A549 (cell line): ENCODE results near the gene TNS2. TPM values are rescaled to one million over a fixed set of nuclear protein-coding genes. Genes with fewer than 3 reads are reported as not detected.
A peak's percentile ranks its signal among the peaks of the same experiment; 100 is the strongest.

ENCODE experiments used
- ATAC-seq, 2 experiments: fragments of 200-7000 bp in 1 of 2; fragments of >200 bp in 1 of 2; cut with Nextera tagmentation in 1 of 2; cut with Tn5 transposase in 1 of 2; 3 replicates each; pipeline versions ENCODE4 v1.8.0 to v1.9.1; 2018 to 2020; ENCODE audit warnings: mild to moderate bottlenecking in 1 of 2, moderate library complexity in 1 of 2
- CTCF ChIA-PET: fragments of 300-600 bp; sonication (Branson Sonifier 250); formaldehyde crosslinking; extraction: SDS; loops from one replicate; lab custom pipeline; 2021; ENCODE audit warnings: antibody characterized with exemption, inconsistent platforms; lab: Yijun Ruan, JAX
- POLR2A ChIA-PET: fragments of 350-600 bp; formaldehyde crosslinking; extraction: SDS; loops from one replicate; lab custom pipeline; 2021; ENCODE audit warnings: antibody characterized with exemption, inconsistent platforms; lab: Yijun Ruan, JAX
- DNase-seq, 2 experiments: peaks; one replicate each; pipeline versions ENCODE4 v3.0.0 to v3.0.0-alpha.2; 2011 to 2016; ENCODE audit warnings: low read depth in 1 of 2, low spot score in 1 of 2
- FAIRE-seq: peaks from 2 replicates; lab custom pipeline; 2011; peaks lifted over from hg19 to GRCh38; lab: Jason Lieb, UNC
- H3K27ac ChIP-seq, 2 experiments: fragments of >200 bp; sonication (Bioruptor Twin); formaldehyde crosslinking; 3 replicates each; pipeline ENCODE4 v1.5.1; 2016 to 2017
- H3K4me1 ChIP-seq: fragments of >200 bp; sonication (Bioruptor Twin); formaldehyde crosslinking; 3 replicates; pipeline ENCODE4 v1.6.1; 2016
- H3K4me2 ChIP-seq: fragments of >200 bp; sonication (Bioruptor Twin); formaldehyde crosslinking; 3 replicates; pipeline ENCODE4 v1.6.1; 2016
- H3K4me3 ChIP-seq: fragments of >200 bp; sonication (Bioruptor Twin); formaldehyde crosslinking; 3 replicates; pipeline ENCODE4 v1.5.1; 2016
- H3K9me3 ChIP-seq: fragments of >200 bp; sonication (Bioruptor Twin); formaldehyde crosslinking; 3 replicates; pipeline ENCODE4 v1.6.1; 2016
- BHLHE40 ChIP-seq: IDR thresholded peaks from 2 replicates; pipeline ENCODE4 v1.6.1; 2012; ENCODE audit warnings: low read depth, low read length, inconsistent platforms
- CEBPB ChIP-seq, 2 experiments: fragments of >200 bp in 1 of 2; sonication (Bioruptor Twin) in 1 of 2; formaldehyde crosslinking in 1 of 2; IDR thresholded peaks; 2 replicates each; pipeline ENCODE4 v1.6.1; 2012 to 2016
- EHF ChIP-seq: fragments of 250-450 bp; sonication (Bioruptor Pico); IDR thresholded peaks from 2 replicates; pipeline ENCODE4 v1.5.0; 2020; ENCODE audit warnings: mild to moderate bottlenecking
- EHMT2 ChIP-seq: fragments of 200-600 bp; sonication (generic); IDR thresholded peaks from 2 replicates; pipeline ENCODE4 v1.6.1; 2016; ENCODE audit warnings: antibody characterized with exemption, low read depth, mild to moderate bottlenecking, moderate library complexity
- FOSB ChIP-seq: fragments of 250-450 bp; sonication (Bioruptor Pico); IDR thresholded peaks from 2 replicates; pipeline ENCODE4 v1.5.0; 2020; ENCODE audit warnings: mild to moderate bottlenecking, moderate library complexity
- GATA3 ChIP-seq: IDR thresholded peaks from 2 replicates; pipeline ENCODE4 v1.6.1; 2012; ENCODE audit warnings: borderline replicate concordance
- HOXA7 ChIP-seq: fragments of 250-450 bp; sonication (Bioruptor Pico); IDR thresholded peaks from 2 replicates; pipeline ENCODE4 v1.5.0; 2020; ENCODE audit warnings: mild to moderate bottlenecking, moderate library complexity
- JUN ChIP-seq, 2 experiments: fragments of >200 bp; sonication (Bioruptor Twin); formaldehyde crosslinking; IDR thresholded peaks; 2 replicates in 1 of 2; 3 replicates in 1 of 2; pipeline ENCODE4 v1.6.1; 2016 to 2017
- JUNB ChIP-seq: fragments of >200 bp; sonication (Bioruptor Twin); formaldehyde crosslinking; IDR thresholded peaks from 2 replicates; pipeline ENCODE4 v1.6.1; 2016
- KDM1A ChIP-seq: fragments of 200-600 bp; sonication (generic); IDR thresholded peaks from 2 replicates; pipeline ENCODE4 v1.6.1; 2016; ENCODE audit warnings: low read depth, mild to moderate bottlenecking
- KDM5A ChIP-seq: fragments of 200-600 bp; sonication (generic); IDR thresholded peaks from 2 replicates; pipeline ENCODE4 v1.6.1; 2016; ENCODE audit warnings: antibody characterized with exemption, mild to moderate bottlenecking
- MYC ChIP-seq: IDR thresholded peaks from 2 replicates; pipeline ENCODE4 v1.6.1; 2012; ENCODE audit warnings: mild to moderate bottlenecking, inconsistent platforms, low read length, improper control_type of control experiment, borderline replicate concordance
- POLR2A ChIP-seq: IDR thresholded peaks from 2 replicates; pipeline ENCODE4 v1.6.1; 2012; ENCODE audit warnings: mild to moderate bottlenecking, low read length
- POLR2AphosphoS2 ChIP-seq: conservative IDR thresholded peaks from 2 replicates; pipeline ENCODE4 v1.6.1; 2012; ENCODE audit warnings: low read length, improper control_type of control experiment, inconsistent platforms
- RNF2 ChIP-seq: fragments of 200-600 bp; sonication (generic); IDR thresholded peaks from 2 replicates; pipeline ENCODE4 v1.6.1; 2016; ENCODE audit warnings: low read depth, mild to moderate bottlenecking, antibody characterized with exemption, moderate library complexity, borderline replicate concordance
- SMC3 ChIP-seq: fragments of >200 bp; sonication (Bioruptor Twin); formaldehyde crosslinking; IDR thresholded peaks from 3 replicates; pipeline ENCODE4 v1.6.1; 2018; ENCODE audit warnings: inconsistent platforms
- TFCP2L1 ChIP-seq: fragments of 250-450 bp; sonication (Bioruptor Pico); IDR thresholded peaks from 2 replicates; pipeline ENCODE4 v1.5.0; 2021; ENCODE audit warnings: mild to moderate bottlenecking
- TP53 ChIP-seq: fragments of 250-450 bp; sonication (Bioruptor Pico); IDR thresholded peaks from 2 replicates; pipeline ENCODE4 v1.5.0; 2021; ENCODE audit warnings: mild to moderate bottlenecking, moderate library complexity
- ZFP36 ChIP-seq: fragments of 450-650 bp; IDR thresholded peaks from 2 replicates; pipeline ENCODE4 v1.6.1; 2014; ENCODE audit warnings: borderline replicate concordance; ENCODE audit not compliant: partially characterized antibody
- ZNF302 ChIP-seq: fragments of 250-450 bp; sonication (Bioruptor Pico); IDR thresholded peaks from 2 replicates; pipeline ENCODE4 v1.9.0; 2021; ENCODE audit warnings: inconsistent platforms, mild to moderate bottlenecking, moderate library complexity
- WGBS: methylation state at CpG from one replicate; pipeline ENCODE4 v1.1.6; 2017; ENCODE audit errors: missing lambda C conversion rate; 5-methylcytosine and 5-hydroxymethylcytosine counted together
- polyA plus RNA-seq, 4 experiments: library from polyadenylated mRNA; depleted of rRNA in 3 of 4; stranded (reverse); fragments of >200 nt; fragmentation: RNase III in 1 of 4; extraction: RNeasy Plus Mini Kit Qiagen cat#74134 plus additional on column Dnase treatment in 1 of 4; gene quantifications; 2 replicates in 3 of 4; 3 replicates in 1 of 4; pipeline ENCODE4 v1.2.3, GENCODE V29; 2011 to 2017
- TF ChIP-seq, protein P1 (sequence below): IDR thresholded peaks from 2 replicates; pipeline ENCODE4 v1.6.1; 2012
- TF ChIP-seq, protein P2 (sequence below): fragments of 250-450 bp; sonication (Bioruptor Pico); IDR thresholded peaks from 2 replicates; pipeline ENCODE4 v1.5.0; 2021; ENCODE audit warnings: mild to moderate bottlenecking, moderate library complexity, borderline replicate concordance
- TF ChIP-seq, protein P3 (sequence below): fragments of >200 bp; sonication (Bioruptor Twin); formaldehyde crosslinking; IDR thresholded peaks from 3 replicates; pipeline ENCODE4 v1.6.1; 2016
- TF ChIP-seq, protein P4 (sequence below): fragments of >200 bp; sonication (Bioruptor Twin); formaldehyde crosslinking; IDR thresholded peaks from 2 replicates; pipeline ENCODE4 v1.6.1; 2016
- TF ChIP-seq, protein P5 (sequence below): IDR thresholded peaks from 2 replicates; pipeline ENCODE4 v1.6.1; 2012

TNS2 gene
- polyA plus RNA-seq, 2 of the 4 experiments (the other 2 are of a cell fraction), result 11.5 to 15.3 TPM

- ChIA-PET POLR2A (no interaction called here), CTCF (interaction anchor here (0.9 to 45.5 kb wide), 8 partner anchors 9 to 160 kb away, joined by 3 to 1424 read pairs (median 4); partner anchors contain the start of genes IGFBP6, SOAT2 and SPRYD3)
- no peak for DNase-seq
- peak overlapping the region; percentile 93; the same call in 2 of the 3 replicates for H3K4me2 ChIP-seq
- FAIRE-seq, result no peak
- H3K9me3 ChIP-seq, result no peaks in the 10 kb centered on the region
- H3K4me3 ChIP-seq, result no peak overlapping the region
- 62% methylated on average over 4 of the region's 4 CpGs for WGBS
- TF ChIP-seq KDM5A (no peak), ZNF302 (CRISPR knock-in tag) (no peak), POLR2A (no peak), RNF2 (no peak), SMC3 (no peak), JUNB (no peak)
- H3K4me1 ChIP-seq, result peaks cover 53% of the 10 kb centered on the region
- peak overlapping the region in 1 of 2 experiments; percentile 99; a peak in 3 of 6 replicates for H3K27ac ChIP-seq
- ATAC-seq, result no peak
These were observed 4.8 kb upstream of the TNS2 start for GRCh38 chr12:53044896-53045695.

GRCh38 chr12:53045696-53046045 lies 4.2 kb upstream of the TNS2 start:
- no peak for DNase-seq
- Histone ChIP-seq H3K4me3 (no peak overlapping the region), H3K4me2 (peak overlapping the region; percentile 93), H3K27ac (peak overlapping the region; percentile 99; a peak in 3 of 6 replicates), H3K9me3 (no peaks in the 10 kb centered on the region), H3K4me1 (peaks cover 57% of the 10 kb centered on the region)
- 70% methylated on average over 5 of the region's 5 CpGs for WGBS
- no peak for ATAC-seq
- no peak for FAIRE-seq
- CTCF ChIA-PET, result interaction anchor here (0.6 to 45.5 kb wide), 7 partner anchors 8 to 145 kb away, joined by 3 to 1424 read pairs (median 5); partner anchors contain the start of genes IGFBP6, SOAT2 and SPRYD3
- TF ChIP-seq TP53 (CRISPR knock-in tag) (no peak), KDM1A (no peak), TFCP2L1 (CRISPR knock-in tag) (no peak), JUNB (no peak), EHMT2 (no peak), ZFP36 (no peak), SMC3 (no peak), EHF (no peak), ZNF302 (CRISPR knock-in tag) (no peak), BHLHE40 (no peak), GATA3 (no peak), CEBPB (IDR thresholded peaks at IDR 0.05) (no peak)
- TF ChIP-seq, protein P1, sequence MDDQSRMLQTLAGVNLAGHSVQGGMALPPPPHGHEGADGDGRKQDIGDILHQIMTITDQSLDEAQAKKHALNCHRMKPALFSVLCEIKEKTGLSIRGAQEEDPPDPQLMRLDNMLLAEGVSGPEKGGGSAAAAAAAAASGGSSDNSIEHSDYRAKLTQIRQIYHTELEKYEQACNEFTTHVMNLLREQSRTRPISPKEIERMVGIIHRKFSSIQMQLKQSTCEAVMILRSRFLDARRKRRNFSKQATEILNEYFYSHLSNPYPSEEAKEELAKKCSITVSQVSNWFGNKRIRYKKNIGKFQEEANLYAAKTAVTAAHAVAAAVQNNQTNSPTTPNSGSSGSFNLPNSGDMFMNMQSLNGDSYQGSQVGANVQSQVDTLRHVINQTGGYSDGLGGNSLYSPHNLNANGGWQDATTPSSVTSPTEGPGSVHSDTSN, result no peak
- TF ChIP-seq, all 56 proteins: peak for 0
- POLR2A ChIA-PET, result interaction anchor here (0.8 kb wide), 1 partner anchor 34 kb away, joined by 3 read pairs; the partner anchor contains the start of gene SPRYD3

DNA sequence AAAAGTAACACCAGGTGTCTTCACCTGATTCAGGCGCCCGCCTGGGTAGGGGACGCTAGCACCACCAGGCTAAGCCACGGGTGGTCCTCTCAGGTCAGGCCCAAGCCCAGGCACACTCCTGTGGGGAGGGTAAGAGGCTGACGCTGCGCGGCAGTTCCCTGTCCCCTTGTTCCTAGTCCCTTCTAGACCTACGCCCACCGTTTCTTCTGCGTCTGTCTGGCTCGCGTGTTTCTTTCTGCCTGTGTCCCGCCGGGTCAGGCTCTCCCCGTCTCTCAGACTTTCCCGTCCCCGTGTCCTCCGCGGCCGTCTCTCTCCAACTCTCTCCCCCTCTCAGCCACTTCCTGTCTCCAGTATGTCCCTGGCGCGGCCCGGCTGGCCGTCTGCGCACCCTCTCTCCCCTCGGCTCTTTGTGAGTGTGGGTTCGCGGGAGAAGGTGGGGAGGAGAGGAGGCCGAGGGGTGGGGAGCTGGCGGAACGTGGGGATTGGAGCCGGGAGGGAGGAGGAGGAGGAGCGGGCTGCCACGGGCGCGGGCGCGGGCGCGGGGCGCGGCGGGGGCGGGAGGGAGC lies 3.1 kb upstream of the TNS2 start:
- Histone ChIP-seq H3K9me3 (no peaks in the 10 kb centered on the region), H3K27ac (peak overlapping the region; percentile 99), H3K4me2 (peak overlapping the region; percentile 93), H3K4me1 (peaks cover 67% of the 10 kb centered on the region)
- WGBS, result under 1% methylated on average over 25 of the region's 44 CpGs
- CTCF ChIA-PET, result interaction anchor here (0.5 to 45.5 kb wide), 9 partner anchors 9 to 162 kb away, joined by 3 to 1424 read pairs (median 7); partner anchors contain the start of genes IGFBP6, SOAT2 and SPRYD3
- peak; percentile 45 to 47 for ATAC-seq
- TF ChIP-seq POLR2A, result peak; percentile 79
- peak; percentile 64; the same call in 1 of the 2 replicates for TF ChIP-seq MYC
- peak; percentile 54 to 62; a peak in 2 of 5 replicates for TF ChIP-seq JUN (IDR thresholded peaks at IDR 0.05)
- TF ChIP-seq, protein P2, sequence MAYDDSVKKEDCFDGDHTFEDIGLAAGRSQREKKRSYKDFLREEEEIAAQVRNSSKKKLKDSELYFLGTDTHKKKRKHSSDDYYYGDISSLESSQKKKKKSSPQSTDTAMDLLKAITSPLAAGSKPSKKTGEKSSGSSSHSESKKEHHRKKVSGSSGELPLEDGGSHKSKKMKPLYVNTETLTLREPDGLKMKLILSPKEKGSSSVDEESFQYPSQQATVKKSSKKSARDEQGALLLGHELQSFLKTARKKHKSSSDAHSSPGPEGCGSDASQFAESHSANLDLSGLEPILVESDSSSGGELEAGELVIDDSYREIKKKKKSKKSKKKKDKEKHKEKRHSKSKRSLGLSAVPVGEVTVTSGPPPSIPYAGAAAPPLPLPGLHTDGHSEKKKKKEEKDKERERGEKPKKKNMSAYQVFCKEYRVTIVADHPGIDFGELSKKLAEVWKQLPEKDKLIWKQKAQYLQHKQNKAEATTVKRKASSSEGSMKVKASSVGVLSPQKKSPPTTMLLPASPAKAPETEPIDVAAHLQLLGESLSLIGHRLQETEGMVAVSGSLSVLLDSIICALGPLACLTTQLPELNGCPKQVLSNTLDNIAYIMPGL, result peak; percentile 25; the same call in 1 of the 2 replicates
- TF ChIP-seq TFCP2L1 (CRISPR knock-in tag), result peak; percentile 42; the same call in 1 of the 2 replicates
- 0 out of 2 replicates have a peak, but pooled peaks have one; percentile 51 for TF ChIP-seq FOSB (CRISPR knock-in tag)
- TF ChIP-seq HOXA7 (CRISPR knock-in tag), result no peak
- TF ChIP-seq, protein P3, sequence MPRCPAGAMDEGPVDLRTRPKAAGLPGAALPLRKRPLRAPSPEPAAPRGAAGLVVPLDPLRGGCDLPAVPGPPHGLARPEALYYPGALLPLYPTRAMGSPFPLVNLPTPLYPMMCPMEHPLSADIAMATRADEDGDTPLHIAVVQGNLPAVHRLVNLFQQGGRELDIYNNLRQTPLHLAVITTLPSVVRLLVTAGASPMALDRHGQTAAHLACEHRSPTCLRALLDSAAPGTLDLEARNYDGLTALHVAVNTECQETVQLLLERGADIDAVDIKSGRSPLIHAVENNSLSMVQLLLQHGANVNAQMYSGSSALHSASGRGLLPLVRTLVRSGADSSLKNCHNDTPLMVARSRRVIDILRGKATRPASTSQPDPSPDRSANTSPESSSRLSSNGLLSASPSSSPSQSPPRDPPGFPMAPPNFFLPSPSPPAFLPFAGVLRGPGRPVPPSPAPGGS, result peak; percentile 79
- no peak for TF ChIP-seq POLR2AphosphoS2
- TF ChIP-seq, protein P4, sequence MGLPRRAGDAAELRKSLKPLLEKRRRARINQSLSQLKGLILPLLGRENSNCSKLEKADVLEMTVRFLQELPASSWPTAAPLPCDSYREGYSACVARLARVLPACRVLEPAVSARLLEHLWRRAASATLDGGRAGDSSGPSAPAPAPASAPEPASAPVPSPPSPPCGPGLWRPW, result no peak
- TF ChIP-seq, protein P5, sequence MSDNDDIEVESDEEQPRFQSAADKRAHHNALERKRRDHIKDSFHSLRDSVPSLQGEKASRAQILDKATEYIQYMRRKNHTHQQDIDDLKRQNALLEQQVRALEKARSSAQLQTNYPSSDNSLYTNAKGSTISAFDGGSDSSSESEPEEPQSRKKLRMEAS, result 0 out of 2 replicates have a peak, but pooled peaks have one; percentile 26
- TF ChIP-seq, all 56 proteins: peak for 8
- DNase-seq, result peak; percentile 81 to 86
- POLR2A ChIA-PET, result interaction anchor here (0.6 to 3.2 kb wide), 13 partner anchors 8 to 151 kb away, joined by 3 to 27 read pairs (median 3); partner anchors contain the start of genes EIF4B and SPRYD3
- H3K4me3 ChIP-seq, result peak overlapping the region; percentile 54
- FAIRE-seq, result no peak
